Measurements from ENCODE around the gene SSB.

SSB gene

DNA sequence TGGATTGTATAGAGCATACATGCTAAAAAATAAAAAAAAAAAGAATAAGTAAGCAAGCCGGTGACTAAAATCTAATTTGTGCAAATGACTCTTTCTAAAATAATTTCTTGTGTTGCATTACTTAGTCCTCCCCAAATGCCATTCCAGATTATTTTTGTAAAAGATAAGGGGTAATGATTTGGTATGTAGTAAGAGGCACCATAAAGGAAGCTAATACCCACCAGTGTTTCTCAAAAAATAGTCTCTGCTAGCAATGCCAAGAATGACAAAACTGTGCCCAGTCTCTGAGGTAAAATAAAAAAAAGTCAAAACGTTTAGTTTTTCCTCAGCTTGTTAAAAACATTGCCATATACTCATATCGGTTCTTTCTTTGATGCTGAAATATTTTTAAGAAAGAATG, 23.4 kb downstream of the SSB start:
- H3K4me3 ChIP-seq (ENCODE audit: low read depth, low read length) = no peak overlapping the region
- TF ChIP-seq, protein P1, sequence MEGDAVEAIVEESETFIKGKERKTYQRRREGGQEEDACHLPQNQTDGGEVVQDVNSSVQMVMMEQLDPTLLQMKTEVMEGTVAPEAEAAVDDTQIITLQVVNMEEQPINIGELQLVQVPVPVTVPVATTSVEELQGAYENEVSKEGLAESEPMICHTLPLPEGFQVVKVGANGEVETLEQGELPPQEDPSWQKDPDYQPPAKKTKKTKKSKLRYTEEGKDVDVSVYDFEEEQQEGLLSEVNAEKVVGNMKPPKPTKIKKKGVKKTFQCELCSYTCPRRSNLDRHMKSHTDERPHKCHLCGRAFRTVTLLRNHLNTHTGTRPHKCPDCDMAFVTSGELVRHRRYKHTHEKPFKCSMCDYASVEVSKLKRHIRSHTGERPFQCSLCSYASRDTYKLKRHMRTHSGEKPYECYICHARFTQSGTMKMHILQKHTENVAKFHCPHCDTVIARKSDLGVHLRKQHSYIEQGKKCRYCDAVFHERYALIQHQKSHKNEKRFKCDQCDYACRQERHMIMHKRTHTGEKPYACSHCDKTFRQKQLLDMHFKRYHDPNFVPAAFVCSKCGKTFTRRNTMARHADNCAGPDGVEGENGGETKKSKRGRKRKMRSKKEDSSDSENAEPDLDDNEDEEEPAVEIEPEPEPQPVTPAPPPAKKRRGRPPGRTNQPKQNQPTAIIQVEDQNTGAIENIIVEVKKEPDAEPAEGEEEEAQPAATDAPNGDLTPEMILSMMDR (conservative IDR thresholded peaks at IDR 0.05; ENCODE audit: low read depth, low read length) = no peak
- DNase-seq (ENCODE audit: low read depth) = no peak

DNA sequence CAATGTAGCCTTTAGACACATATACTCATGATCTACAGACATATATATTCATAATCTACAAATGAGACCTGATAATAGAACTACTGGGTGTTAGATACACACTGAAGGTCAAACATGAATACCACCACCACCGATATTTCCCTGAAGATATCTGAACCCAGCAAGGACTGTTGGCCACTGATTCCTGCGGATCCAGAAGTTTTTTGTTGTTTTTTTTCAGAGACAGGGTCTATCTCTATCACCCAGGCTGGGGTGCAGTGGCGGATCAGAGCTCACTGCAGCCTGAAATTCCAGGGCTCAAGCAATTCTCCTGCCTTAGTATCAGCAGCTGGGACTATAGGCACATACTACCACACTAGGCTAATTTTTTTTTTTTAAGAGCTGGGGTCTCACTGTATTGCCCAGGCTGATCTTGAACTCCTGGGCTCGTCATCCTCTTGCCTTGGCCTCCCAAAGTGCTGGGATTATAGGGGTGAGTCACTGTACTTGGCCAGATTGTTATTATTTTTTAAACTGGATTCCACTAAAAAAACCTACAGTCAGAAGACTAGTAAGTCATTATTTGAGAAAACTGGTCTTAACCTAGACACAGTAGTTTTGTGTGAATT, 24.2 kb downstream of the SSB start:
- TF ChIP-seq, protein P1 (conservative IDR thresholded peaks at IDR 0.05; ENCODE audit: low read depth, low read length) = no peak
- no peak overlapping the region for H3K4me3 ChIP-seq (ENCODE audit: low read depth, low read length)
- DNase-seq (ENCODE audit: low read depth) = no peak

DNA sequence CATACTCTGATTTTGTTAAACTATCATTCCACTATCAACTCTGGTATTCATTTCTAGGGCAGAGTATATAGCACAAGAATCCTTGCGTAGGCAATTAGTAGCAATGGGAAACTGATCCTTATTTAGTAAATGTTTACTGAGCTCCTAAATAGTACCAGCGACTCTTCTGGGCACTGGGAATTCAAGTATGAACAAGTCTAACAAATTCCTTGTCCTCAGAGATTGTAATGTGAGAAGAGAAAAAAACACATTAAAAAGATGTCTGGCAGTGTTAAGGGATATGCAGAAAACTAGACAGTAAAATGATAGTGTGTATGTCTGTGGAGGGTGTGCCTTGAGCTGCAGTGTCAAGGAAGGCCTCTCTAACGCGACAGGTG, 25.3 kb downstream of the SSB start:
- TF ChIP-seq, protein P1 (conservative IDR thresholded peaks at IDR 0.05; ENCODE audit: low read depth, low read length) = no peak
- H3K4me3 ChIP-seq (ENCODE audit: low read depth, low read length) = peak overlapping the region; percentile 93
- DNase-seq (ENCODE audit: low read depth) = no peak

DNA sequence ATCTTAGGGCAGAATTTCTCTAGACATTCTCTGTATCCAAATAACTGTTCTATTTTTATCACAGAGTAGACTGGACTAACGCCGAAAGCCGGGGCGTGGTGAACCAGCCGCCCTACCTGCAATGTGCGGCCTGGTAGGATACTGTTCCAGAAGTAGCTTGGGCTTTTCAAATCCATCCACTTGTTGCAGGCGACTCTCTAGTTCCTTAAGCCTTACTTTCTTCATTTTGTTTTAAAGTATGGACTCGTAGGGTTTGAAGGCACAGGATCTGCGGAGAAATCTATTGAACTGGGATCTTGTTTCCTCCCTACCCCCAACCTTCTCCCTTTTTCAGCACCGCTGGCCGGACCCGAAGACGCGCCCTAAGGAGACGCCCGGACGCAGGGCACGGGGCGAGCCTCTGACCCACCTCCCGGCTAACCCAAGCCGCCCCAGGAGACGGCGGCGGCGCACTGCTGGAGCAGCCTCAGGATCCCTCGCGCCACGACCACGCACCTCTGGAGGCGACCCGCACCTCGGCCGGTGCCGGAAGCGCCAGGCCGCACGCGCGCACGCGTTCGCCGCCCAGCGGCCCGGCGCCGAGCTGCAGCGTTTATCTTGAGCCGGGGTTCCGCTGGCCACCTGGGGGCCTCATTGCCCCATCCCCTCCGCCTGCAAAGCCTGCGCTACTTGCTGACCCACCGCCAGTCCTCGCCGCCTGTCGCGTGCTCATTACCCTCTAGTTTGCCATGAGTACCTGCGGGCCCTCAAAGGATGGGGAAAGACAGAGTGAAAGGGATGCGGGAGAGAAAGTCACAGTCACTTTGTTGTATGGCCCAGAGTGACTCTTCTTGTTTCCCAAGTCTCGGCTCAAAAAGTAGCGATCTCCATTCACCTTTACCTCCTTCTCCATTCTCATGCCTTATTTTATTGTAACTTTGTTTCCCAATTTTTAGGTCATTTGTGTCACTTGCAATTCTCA, 26.0 kb downstream of the SSB start, which contains the start of gene METTL5:
METTL5 (minus strand) TSS at position 533 of the 961 bp plus-strand sequence; CDS start at position 225, 308 bp downstream.
- peak within 1 kb of the TSS; percentile 93 for H3K4me3 ChIP-seq (ENCODE audit: low read depth, low read length)
- DNase-seq (ENCODE audit: low read depth) = peak; percentile 80
- TF ChIP-seq, protein P1 (conservative IDR thresholded peaks at IDR 0.05; ENCODE audit: low read depth, low read length) = peak; percentile 67

DNA sequence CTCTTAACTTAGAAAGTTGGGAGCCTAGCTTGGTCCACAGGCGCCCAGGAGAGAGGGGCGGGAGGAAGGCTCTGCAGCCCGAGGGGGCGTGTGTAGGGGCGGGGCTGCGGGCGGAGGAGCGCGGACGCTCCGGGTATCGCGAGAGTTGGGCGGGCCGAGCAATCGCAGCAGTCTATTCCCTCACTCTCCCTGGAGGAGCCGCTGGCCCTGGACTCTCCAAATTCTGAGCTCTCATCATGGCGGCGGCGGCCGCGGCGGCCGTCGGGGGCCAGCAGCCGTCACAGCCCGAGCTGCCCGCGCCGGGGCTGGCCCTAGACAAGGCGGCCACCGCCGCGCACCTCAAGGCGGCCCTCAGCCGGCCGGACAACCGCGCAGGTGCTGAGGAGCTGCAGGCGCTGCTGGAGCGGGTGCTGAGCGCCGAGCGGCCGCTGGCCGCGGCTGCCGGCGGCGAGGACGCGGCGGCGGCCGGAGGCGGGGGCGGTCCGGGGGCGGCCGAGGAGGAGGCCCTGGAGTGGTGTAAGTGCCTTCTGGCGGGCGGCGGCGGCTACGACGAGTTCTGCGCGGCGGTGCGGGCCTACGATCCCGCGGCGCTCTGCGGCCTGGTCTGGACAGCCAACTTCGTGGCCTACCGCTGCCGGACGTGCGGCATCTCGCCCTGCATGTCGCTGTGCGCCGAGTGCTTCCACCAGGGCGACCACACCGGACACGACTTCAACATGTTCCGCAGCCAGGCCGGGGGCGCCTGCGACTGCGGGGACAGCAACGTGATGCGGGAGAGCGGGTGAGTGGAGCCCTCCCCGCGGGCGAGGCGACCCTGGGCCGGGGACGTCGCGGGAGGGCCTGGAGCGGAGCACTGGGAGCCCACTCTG, 28.8 kb downstream of the SSB start, which contains the start of gene UBR3:
UBR3 (plus strand) TSS at position 183 of the 869 bp plus-strand sequence; CDS start at position 237, 54 bp downstream.
- peak; percentile 95 for DNase-seq (ENCODE audit: low read depth)
- TF ChIP-seq, protein P1 (conservative IDR thresholded peaks at IDR 0.05; ENCODE audit: low read depth, low read length) = peak; percentile 26

DNA sequence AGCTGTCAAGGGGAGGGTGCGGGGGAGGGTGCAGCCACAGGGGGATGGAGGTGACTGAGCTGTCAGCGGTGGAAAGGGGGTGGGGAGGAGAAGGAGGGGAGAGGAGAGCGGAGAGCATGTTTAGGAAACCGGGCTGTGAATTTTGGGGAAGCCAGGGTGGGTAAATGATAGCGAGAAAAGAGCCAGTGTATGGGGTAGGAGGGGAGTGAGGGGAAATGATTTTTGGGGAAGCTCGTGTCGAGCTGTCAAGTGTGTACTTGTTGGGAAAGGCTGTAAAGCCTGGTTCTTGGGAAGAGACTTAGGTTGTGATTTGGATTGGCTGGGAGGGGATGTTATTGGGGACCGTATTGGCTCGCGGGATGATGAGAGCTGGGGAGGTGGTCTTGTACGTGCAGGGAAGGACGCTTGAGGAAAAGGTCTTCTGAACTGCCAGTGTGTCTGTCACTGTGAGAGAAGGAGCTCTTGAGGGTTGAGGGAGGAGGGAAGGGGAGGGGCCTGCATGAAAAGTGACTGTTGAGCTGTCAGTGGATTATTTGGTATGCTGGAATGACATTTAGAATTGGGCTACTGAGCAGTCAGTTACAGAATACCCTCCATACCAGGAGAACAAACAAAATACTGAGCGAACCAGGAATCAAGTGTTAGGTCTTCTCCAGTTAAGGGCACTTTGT, 29.6 kb downstream of the SSB start:
- TF ChIP-seq, protein P1 (conservative IDR thresholded peaks at IDR 0.05; ENCODE audit: low read depth, low read length) = no peak
- H3K4me3 ChIP-seq (ENCODE audit: low read depth, low read length) = peak overlapping the region; percentile 92
- peak; percentile 64 for DNase-seq (ENCODE audit: low read depth)

More for the DNA sequence above, 28.8 kb downstream of the SSB start, which contains the start of gene UBR3:
- peak within 1 kb of the TSS; percentile 92 for H3K4me3 ChIP-seq (ENCODE audit: low read depth, low read length)

Measured in choroid plexus epithelial cell (primary cell).